ENCODE data around the gene C10orf62. TPM values are rescaled to one million over a fixed set of nuclear protein-coding genes. Genes with fewer than 3 reads are reported as not detected.
"Not testable (repeated sequence)": the region's sequence is repeated elsewhere in the genome, so short reads cannot be mapped to it uniquely, and the experiment has no call there.

Gene C10orf62
- total RNA-seq, 1 experiment from 2014 or later: not detected

GRCh38 chr10:97573672-97574071 is 15.8 kb upstream of the C10orf62 start:
- POLR2A ChIA-PET: interaction anchor here (0.5 kb wide), 1 partner anchor 22 kb away, joined by 4 read pairs; no protein-coding TSS in a partner anchor
- Mint-ChIP-seq H3K36me3 (ENCODE audit: insufficient read depth, unreplicated experiment) (peaks cover 8% of the 10 kb centered on the region), H3K4me1 (ENCODE audit: low read depth, unreplicated experiment) (peaks cover 24% of the 10 kb centered on the region), H3K27ac (ENCODE audit: unreplicated experiment) (no peak overlapping the region), H3K27me3 (ENCODE audit: insufficient read depth, unreplicated experiment) (no peaks in the 10 kb centered on the region), H3K9me3 (ENCODE audit: unreplicated experiment) (no peaks in the 10 kb centered on the region), H3K4me3 (ENCODE audit: unreplicated experiment) (no peak overlapping the region)
- Histone ChIP-seq H3K27me3 (replicated peaks; ENCODE audit: control insufficient read depth, insufficient read depth, low read length) (no peaks in the 10 kb centered on the region), H3K36me3 (ENCODE audit: control insufficient read depth, insufficient read depth, low read length) (no peaks in the 10 kb centered on the region), H3K4me1 (peaks cover 33% of the 10 kb centered on the region), H3K4me3 (ENCODE audit: low read depth, low read length) (no peak overlapping the region), H3K9me3 (no peaks in the 10 kb centered on the region)
- TF ChIP-seq CTCF (IDR thresholded peaks at IDR 0.05; ENCODE audit: insufficient read depth in 1 of 2, low read depth in 1 of 2, low read length in 1 of 2, severe bottlenecking in 1 of 2, unreplicated experiment in 1 of 2): no peak
- no TSS peak for BruUV-seq (replicated peaks)
- CTCF ChIA-PET: interaction anchor here (0.6 to 3.0 kb wide), 2 partner anchors 11 to 32 kb away, joined by 8 to 15 read pairs; partner anchors contain the start of gene HOGA1
- DNase-seq: no peak
- intact Hi-C loops (cut with micrococcal nuclease; ENCODE audit: unreplicated experiment): no loop called here

GRCh38 chr10:97574374-97575126 is 15.0 kb upstream of the C10orf62 start:
- POLR2A ChIA-PET: interaction anchor here (0.5 kb wide), 1 partner anchor 23 kb away, joined by 4 read pairs; no protein-coding TSS in a partner anchor
- Mint-ChIP-seq H3K4me1 (ENCODE audit: low read depth, unreplicated experiment) (peaks cover 24% of the 10 kb centered on the region), H3K36me3 (ENCODE audit: insufficient read depth, unreplicated experiment) (peaks cover 8% of the 10 kb centered on the region), H3K9me3 (ENCODE audit: unreplicated experiment) (no peaks in the 10 kb centered on the region), H3K4me3 (ENCODE audit: unreplicated experiment) (no peak overlapping the region), H3K27me3 (ENCODE audit: insufficient read depth, unreplicated experiment) (no peaks in the 10 kb centered on the region), H3K27ac (ENCODE audit: unreplicated experiment) (no peak overlapping the region)
- intact Hi-C loops (cut with micrococcal nuclease; ENCODE audit: unreplicated experiment): no loop called here
- no peaks in the 10 kb centered on the region for H3K36me3 ChIP-seq (ENCODE audit: control insufficient read depth, insufficient read depth, low read length)
- peaks cover 33% of the 10 kb centered on the region for H3K4me1 ChIP-seq
- TF ChIP-seq CTCF (IDR thresholded peaks at IDR 0.05; ENCODE audit: insufficient read depth in 1 of 2, low read depth in 1 of 2, low read length in 1 of 2, severe bottlenecking in 1 of 2, unreplicated experiment in 1 of 2): no peak
- BruUV-seq (replicated peaks): no TSS peak
- CTCF ChIA-PET: interaction anchor here (0.6 kb wide), 2 partner anchors 22 to 33 kb away, joined by 4 to 8 read pairs; no protein-coding TSS in a partner anchor
- DNase-seq: peak in 1 of 2 experiments; percentile 56
- H3K27me3 ChIP-seq (replicated peaks; ENCODE audit: control insufficient read depth, insufficient read depth, low read length): no peaks in the 10 kb centered on the region
- no peak overlapping the region for H3K4me3 ChIP-seq (ENCODE audit: low read depth, low read length)
- H3K9me3 ChIP-seq: no peaks in the 10 kb centered on the region

DNA sequence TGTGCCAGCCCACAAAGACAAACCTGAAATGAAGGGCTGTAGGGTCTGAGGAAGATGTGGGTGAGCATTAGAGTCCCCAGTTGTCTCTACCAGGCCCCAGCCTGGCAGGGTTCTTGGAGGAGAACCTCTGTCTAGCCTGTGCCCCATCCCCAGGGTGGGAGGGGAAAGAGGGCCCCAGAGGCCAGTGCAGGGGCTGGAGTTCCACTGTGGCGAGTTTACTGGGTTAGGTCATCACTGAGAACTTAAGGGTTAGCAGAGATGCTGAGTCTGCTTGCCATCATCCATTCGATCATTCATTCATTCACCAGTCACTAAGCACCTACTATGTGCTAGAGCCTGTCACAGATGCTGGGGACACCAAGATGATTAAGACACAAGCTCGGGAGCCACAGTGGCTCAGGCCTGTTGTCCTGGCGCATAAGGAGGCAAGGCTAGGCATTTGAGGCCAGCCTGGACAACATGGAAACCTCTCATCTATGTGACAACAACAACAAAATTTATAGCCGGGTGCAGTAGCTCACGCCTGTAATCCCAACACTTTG is 14.3 kb upstream of the C10orf62 start:
- BruUV-seq (replicated peaks): no TSS peak
- no peak overlapping the region for H3K4me3 ChIP-seq (ENCODE audit: low read depth, low read length)
- peaks cover 24% of the 10 kb centered on the region for H3K4me1 Mint-ChIP-seq (ENCODE audit: low read depth, unreplicated experiment)
- CTCF ChIA-PET: no interaction called here
- no peak overlapping the region for H3K4me3 Mint-ChIP-seq (ENCODE audit: unreplicated experiment)
- H3K36me3 Mint-ChIP-seq (ENCODE audit: insufficient read depth, unreplicated experiment): peaks cover 8% of the 10 kb centered on the region
- POLR2A ChIA-PET: no interaction called here
- H3K36me3 ChIP-seq (ENCODE audit: control insufficient read depth, insufficient read depth, low read length): no peaks in the 10 kb centered on the region
- H3K27ac Mint-ChIP-seq (ENCODE audit: unreplicated experiment): no peak overlapping the region
- no peaks in the 10 kb centered on the region for H3K27me3 ChIP-seq (replicated peaks; ENCODE audit: control insufficient read depth, insufficient read depth, low read length)
- no peaks in the 10 kb centered on the region for H3K27me3 Mint-ChIP-seq (ENCODE audit: insufficient read depth, unreplicated experiment)
- DNase-seq: no peak
- H3K4me1 ChIP-seq: peaks cover 33% of the 10 kb centered on the region
- H3K9me3 Mint-ChIP-seq (ENCODE audit: unreplicated experiment): no peaks in the 10 kb centered on the region
- TF ChIP-seq CTCF (IDR thresholded peaks at IDR 0.05; ENCODE audit: insufficient read depth in 1 of 2, low read depth in 1 of 2, low read length in 1 of 2, severe bottlenecking in 1 of 2, unreplicated experiment in 1 of 2): no peak
- intact Hi-C loops (cut with micrococcal nuclease; ENCODE audit: unreplicated experiment): no loop called here
- H3K9me3 ChIP-seq: no peaks in the 10 kb centered on the region

GRCh38 chr10:97576487-97576886 is 13.0 kb upstream of the C10orf62 start:
- CTCF ChIA-PET; H3K27me3 ChIP-seq (replicated peaks; ENCODE audit: control insufficient read depth, insufficient read depth, low read length); H3K9me3 ChIP-seq; BruUV-seq (replicated peaks); H3K9me3 Mint-ChIP-seq (ENCODE audit: unreplicated experiment); H3K4me3 ChIP-seq (ENCODE audit: low read depth, low read length); intact Hi-C loops (cut with micrococcal nuclease; ENCODE audit: unreplicated experiment); H3K27ac Mint-ChIP-seq (ENCODE audit: unreplicated experiment); DNase-seq; H3K4me3 Mint-ChIP-seq (ENCODE audit: unreplicated experiment); H3K36me3 Mint-ChIP-seq (ENCODE audit: insufficient read depth, unreplicated experiment); H3K27me3 Mint-ChIP-seq (ENCODE audit: insufficient read depth, unreplicated experiment); H3K36me3 ChIP-seq (ENCODE audit: control insufficient read depth, insufficient read depth, low read length): not testable (repeated sequence)
- peaks cover 22% of the 10 kb centered on the region for H3K4me1 ChIP-seq
- H3K4me1 Mint-ChIP-seq (ENCODE audit: low read depth, unreplicated experiment): peaks cover 19% of the 10 kb centered on the region
- POLR2A ChIA-PET: interaction anchor here (0.6 kb wide), 1 partner anchor 145 kb away, joined by 3 read pairs; no protein-coding TSS in a partner anchor

All from Caco-2 (cell line).